WTC11 (cell line): ENCODE measurements around the gene TEX54. TPM values are rescaled to one million over a fixed set of nuclear protein-coding genes. Genes with fewer than 3 reads are reported as not detected.
"Not testable (repeated sequence)": the region's sequence is repeated elsewhere in the genome, so short reads cannot be mapped to it uniquely, and the experiment has no call there.

Source experiments
- ATAC-seq: fragments of 200-7000 bp; cut with Tn5 transposase; 2 replicates; pipeline ENCODE4 v1.10.0; 2021; ENCODE audit warnings: mild to moderate bottlenecking, moderate library complexity
- CTCF ChIA-PET: fragments of 300-600 bp; sonication (Branson Sonifier 250); formaldehyde crosslinking; loops from one replicate; lab custom pipeline; 2021; ENCODE audit warnings: antibody characterized with exemption; lab: Charles Lee
- POLR2A ChIA-PET: fragments of 350-600 bp; sonication (Branson Sonifier 250); formaldehyde crosslinking; loops from one replicate; lab custom pipeline; 2021; ENCODE audit warnings: antibody characterized with exemption; lab: Charles Lee
- DNase-seq: peaks from one replicate; pipeline ENCODE4 v3.0.0; 2021; ENCODE audit warnings: low spot score
- H3K27ac Mint-ChIP-seq: 2 replicates; pipeline ENCODE4 v1.8.0; 2021; ENCODE audit warnings: mixed read lengths
- H3K27me3 Mint-ChIP-seq: 2 replicates; pipeline ENCODE4 v1.8.0; 2021; ENCODE audit warnings: low read depth, mild to moderate bottlenecking, moderate library complexity, mixed read lengths
- H3K36me3 Mint-ChIP-seq: 2 replicates; pipeline ENCODE4 v1.8.0; 2021; ENCODE audit warnings: mixed read lengths
- H3K4me1 Mint-ChIP-seq: 2 replicates; pipeline ENCODE4 v1.8.0; 2022; ENCODE audit warnings: mixed read lengths
- H3K4me3 Mint-ChIP-seq: 2 replicates; pipeline ENCODE4 v1.8.0; 2021; ENCODE audit warnings: mild to moderate bottlenecking, moderate library complexity, mixed read lengths
- H3K9me3 Mint-ChIP-seq: 2 replicates; pipeline ENCODE4 v1.8.0; 2021; ENCODE audit warnings: mixed read lengths
- CDX4 ChIP-seq: fragments of 250-450 bp; sonication (Bioruptor Pico); IDR thresholded peaks from 2 replicates; pipeline ENCODE4 v1.9.0; 2021; ENCODE audit warnings: moderate library complexity, mild to moderate bottlenecking, inconsistent platforms, borderline replicate concordance
- ETV6 ChIP-seq: sonication (generic); formaldehyde crosslinking; IDR thresholded peaks from 2 replicates; pipeline ENCODE4 v1.8.1; 2022; ENCODE audit warnings: mild to moderate bottlenecking, missing genetic modification reagents
- NFATC4 ChIP-seq: fragments of 250-450 bp; sonication (Bioruptor Pico); IDR thresholded peaks from 2 replicates; pipeline ENCODE4 v1.9.0; 2021; ENCODE audit warnings: mild to moderate bottlenecking
- SMAD3 ChIP-seq: sonication (generic); formaldehyde crosslinking; IDR thresholded peaks from 2 replicates; pipeline ENCODE4 v1.8.0; 2022; ENCODE audit warnings: missing genetic modification reagents, mild to moderate bottlenecking, borderline replicate concordance
- SOX15 ChIP-seq: fragments of 250-450 bp; sonication (Bioruptor Pico); IDR thresholded peaks from 2 replicates; pipeline ENCODE4 v1.9.0; 2021; ENCODE audit warnings: mild to moderate bottlenecking
- SP1 ChIP-seq: sonication (generic); formaldehyde crosslinking; conservative IDR thresholded peaks from 2 replicates; pipeline ENCODE4 v1.8.1; 2022; ENCODE audit warnings: missing genetic modification reagents
- STAT6 ChIP-seq: sonication (generic); formaldehyde crosslinking; conservative IDR thresholded peaks from 2 replicates; pipeline ENCODE4 v1.8.1; 2023; ENCODE audit warnings: mild to moderate bottlenecking, low read depth, missing genetic modification reagents, moderate library complexity
- ZMAT4 ChIP-seq: fragments of 250-450 bp; sonication (Bioruptor Pico); IDR thresholded peaks from 2 replicates; pipeline ENCODE4 v1.9.0; 2021; ENCODE audit warnings: mild to moderate bottlenecking
- ZNF138 ChIP-seq: sonication (generic); formaldehyde crosslinking; conservative IDR thresholded peaks from 2 replicates; pipeline ENCODE4 v1.8.1; 2022; ENCODE audit warnings: mild to moderate bottlenecking, moderate library complexity, missing genetic modification reagents
- total RNA-seq: library from RNA; stranded (reverse); gene quantifications from 3 replicates; pipeline ENCODE4 v1.2.3, GENCODE V29; 2021
- TF ChIP-seq, protein P1 (sequence below): fragments of 250-450 bp; sonication (Bioruptor Pico); conservative IDR thresholded peaks from 2 replicates; pipeline ENCODE4 v1.9.0; 2021; ENCODE audit warnings: mild to moderate bottlenecking
- TF ChIP-seq, protein P2 (sequence below): sonication (generic); formaldehyde crosslinking; IDR thresholded peaks from 2 replicates; pipeline ENCODE4 v1.8.0; 2022; ENCODE audit warnings: mild to moderate bottlenecking, missing genetic modification reagents
- TF ChIP-seq, protein P3 (sequence below): sonication (generic); formaldehyde crosslinking; IDR thresholded peaks from 2 replicates; pipeline ENCODE4 v1.8.0; 2023; ENCODE audit warnings: missing genetic modification reagents, mild to moderate bottlenecking, borderline replicate concordance
- TF ChIP-seq, protein P4 (sequence below): sonication (generic); formaldehyde crosslinking; IDR thresholded peaks from 2 replicates; pipeline ENCODE4 v1.8.0; 2022; ENCODE audit warnings: mild to moderate bottlenecking, missing genetic modification reagents

Gene TEX54
- total RNA-seq, 1 experiment from 2014 or later = not detected

DNA sequence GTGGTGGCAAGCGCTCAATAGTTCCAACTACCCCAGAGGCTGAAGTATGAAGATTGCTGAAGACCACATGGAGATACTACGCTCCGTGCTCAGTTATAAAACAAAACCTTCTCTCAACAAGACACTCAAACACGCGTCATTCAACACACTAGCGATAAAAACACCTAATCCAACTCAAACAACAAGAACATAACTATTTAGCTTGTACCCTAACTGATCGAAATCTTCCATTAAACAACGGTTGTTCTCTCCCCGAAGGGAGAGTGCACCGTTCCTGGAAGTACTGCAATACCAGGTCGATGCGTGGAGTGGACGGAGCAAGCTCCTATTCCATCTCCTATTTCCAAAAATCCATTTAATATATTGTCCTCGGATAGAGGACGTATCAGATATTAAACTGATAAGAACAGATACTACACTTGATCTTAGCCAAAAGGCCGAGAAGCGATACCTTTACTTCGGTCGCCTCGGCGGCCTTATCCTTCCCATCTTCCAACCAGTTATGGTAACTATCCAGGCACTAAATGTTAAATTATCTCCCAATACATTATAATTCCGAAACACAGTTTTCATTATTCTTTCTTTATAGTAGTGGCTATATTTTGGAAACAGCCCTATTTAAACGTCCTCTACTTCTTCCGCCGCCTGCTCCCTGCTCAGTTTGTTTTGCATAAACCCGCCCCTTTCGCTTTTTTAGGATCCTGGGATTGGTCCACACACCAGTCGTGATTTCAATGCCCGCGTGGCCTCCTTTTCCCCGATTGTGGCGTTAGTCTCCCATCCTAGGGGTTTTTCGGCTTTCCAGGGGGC is 8.9 kb upstream of the TEX54 start (continued):
- peak; percentile 98 for TF ChIP-seq ETV6 (CRISPR knock-in tag)
- TF ChIP-seq, protein P1, sequence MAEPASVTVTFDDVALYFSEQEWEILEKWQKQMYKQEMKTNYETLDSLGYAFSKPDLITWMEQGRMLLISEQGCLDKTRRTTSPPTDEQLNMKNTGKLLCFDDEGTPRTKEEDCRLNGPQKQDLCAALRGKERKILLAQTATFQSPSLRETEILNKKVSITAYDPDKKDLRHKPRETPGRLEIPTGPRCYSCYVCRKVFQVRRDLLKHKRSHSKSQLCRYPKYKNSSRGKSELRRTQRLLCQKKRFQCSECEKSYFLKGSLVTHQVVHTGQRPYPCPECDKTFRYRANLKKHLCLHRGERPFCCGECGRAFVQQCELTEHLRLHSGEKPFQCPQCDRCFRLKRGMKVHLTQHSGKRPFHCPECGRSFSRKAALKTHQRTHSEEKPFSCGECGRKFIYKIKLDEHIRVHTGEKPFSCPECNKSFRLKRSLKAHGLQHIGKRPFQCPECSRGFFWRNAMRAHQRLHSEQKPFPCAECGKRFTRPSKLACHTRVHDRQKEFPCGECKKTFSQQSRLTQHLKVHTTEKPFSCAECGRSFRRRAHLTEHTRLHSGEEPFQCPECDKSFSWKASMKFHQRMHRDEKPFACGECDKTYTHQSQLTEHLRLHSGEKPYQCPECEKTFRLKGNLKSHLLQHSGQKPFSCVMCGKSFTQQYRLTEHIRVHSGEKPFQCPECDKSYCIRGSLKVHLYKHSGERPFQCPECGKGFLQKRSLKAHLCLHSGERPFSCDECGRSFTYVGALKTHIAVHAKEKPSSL (CRISPR knock-in tag) = peak; percentile 100
- TF ChIP-seq SP1 (CRISPR knock-in tag) = peak; percentile 82
- peak; percentile 100 for TF ChIP-seq SOX15 (CRISPR knock-in tag)
- no peak for TF ChIP-seq STAT6 (CRISPR knock-in tag)
- peak; percentile 92 for TF ChIP-seq SMAD3
- TF ChIP-seq, protein P2, sequence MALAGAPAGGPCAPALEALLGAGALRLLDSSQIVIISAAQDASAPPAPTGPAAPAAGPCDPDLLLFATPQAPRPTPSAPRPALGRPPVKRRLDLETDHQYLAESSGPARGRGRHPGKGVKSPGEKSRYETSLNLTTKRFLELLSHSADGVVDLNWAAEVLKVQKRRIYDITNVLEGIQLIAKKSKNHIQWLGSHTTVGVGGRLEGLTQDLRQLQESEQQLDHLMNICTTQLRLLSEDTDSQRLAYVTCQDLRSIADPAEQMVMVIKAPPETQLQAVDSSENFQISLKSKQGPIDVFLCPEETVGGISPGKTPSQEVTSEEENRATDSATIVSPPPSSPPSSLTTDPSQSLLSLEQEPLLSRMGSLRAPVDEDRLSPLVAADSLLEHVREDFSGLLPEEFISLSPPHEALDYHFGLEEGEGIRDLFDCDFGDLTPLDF (CRISPR knock-in tag) = no peak
- TF ChIP-seq, protein P3, sequence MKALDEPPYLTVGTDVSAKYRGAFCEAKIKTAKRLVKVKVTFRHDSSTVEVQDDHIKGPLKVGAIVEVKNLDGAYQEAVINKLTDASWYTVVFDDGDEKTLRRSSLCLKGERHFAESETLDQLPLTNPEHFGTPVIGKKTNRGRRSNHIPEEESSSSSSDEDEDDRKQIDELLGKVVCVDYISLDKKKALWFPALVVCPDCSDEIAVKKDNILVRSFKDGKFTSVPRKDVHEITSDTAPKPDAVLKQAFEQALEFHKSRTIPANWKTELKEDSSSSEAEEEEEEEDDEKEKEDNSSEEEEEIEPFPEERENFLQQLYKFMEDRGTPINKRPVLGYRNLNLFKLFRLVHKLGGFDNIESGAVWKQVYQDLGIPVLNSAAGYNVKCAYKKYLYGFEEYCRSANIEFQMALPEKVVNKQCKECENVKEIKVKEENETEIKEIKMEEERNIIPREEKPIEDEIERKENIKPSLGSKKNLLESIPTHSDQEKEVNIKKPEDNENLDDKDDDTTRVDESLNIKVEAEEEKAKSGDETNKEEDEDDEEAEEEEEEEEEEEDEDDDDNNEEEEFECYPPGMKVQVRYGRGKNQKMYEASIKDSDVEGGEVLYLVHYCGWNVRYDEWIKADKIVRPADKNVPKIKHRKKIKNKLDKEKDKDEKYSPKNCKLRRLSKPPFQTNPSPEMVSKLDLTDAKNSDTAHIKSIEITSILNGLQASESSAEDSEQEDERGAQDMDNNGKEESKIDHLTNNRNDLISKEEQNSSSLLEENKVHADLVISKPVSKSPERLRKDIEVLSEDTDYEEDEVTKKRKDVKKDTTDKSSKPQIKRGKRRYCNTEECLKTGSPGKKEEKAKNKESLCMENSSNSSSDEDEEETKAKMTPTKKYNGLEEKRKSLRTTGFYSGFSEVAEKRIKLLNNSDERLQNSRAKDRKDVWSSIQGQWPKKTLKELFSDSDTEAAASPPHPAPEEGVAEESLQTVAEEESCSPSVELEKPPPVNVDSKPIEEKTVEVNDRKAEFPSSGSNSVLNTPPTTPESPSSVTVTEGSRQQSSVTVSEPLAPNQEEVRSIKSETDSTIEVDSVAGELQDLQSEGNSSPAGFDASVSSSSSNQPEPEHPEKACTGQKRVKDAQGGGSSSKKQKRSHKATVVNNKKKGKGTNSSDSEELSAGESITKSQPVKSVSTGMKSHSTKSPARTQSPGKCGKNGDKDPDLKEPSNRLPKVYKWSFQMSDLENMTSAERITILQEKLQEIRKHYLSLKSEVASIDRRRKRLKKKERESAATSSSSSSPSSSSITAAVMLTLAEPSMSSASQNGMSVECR (CRISPR knock-in tag) = peak; percentile 96
- TF ChIP-seq ZNF138 (CRISPR knock-in tag) = peak; percentile 63; the same call in 1 of the 2 replicates

DNA sequence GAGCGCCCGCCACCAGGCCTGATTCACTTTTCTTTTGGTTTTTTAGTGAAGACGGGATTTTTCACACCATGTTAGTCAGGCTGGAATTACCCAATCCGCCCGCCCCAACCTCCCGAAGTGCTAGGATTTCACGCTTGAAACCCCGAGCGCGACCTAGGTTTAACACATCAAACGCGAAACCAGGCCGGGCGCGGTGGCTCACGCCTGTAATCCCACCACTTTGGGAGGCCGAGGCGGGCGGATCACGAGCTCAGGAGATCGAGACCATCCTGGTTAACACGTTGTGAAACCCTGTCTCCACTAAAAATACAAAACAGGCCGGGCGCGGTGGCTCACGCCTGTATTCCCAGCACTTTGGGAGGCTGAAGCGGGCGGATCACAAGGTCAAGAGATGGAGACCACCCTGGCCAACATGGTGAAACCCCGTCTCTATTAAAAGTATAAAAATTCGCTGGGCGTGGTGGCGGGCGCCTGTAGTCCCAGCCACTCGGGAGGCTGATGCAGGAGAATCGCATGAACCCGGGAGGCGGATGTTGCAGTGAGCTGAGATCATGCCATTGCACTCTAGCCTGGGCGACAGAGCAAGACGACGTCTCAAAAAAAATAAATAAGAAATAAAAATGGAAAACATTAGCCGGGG is 8.2 kb upstream of the TEX54 start:
- H3K4me1 Mint-ChIP-seq = peaks cover 15% of the 10 kb centered on the region
- ChIA-PET POLR2A (interaction anchor here (0.6 to 3.4 kb wide), 31 partner anchors 9 to 1035 kb away, joined by 3 to 83 read pairs (median 5); partner anchors contain the start of genes C11orf98, CSKMT, EEF1G and HNRNPUL2), CTCF (interaction anchor here (0.9 to 3.4 kb wide), 9 partner anchors 9 to 133 kb away, joined by 3 to 29 read pairs (median 4); partner anchors contain the start of genes BSCL2, GNG3, STX5 and TEX54)
- not testable (repeated sequence) for H3K27me3 Mint-ChIP-seq, H3K9me3 Mint-ChIP-seq, H3K4me3 Mint-ChIP-seq, H3K27ac Mint-ChIP-seq
- TF ChIP-seq NFATC4 (CRISPR knock-in tag) (0 out of 2 replicates have a peak, but pooled peaks have one; percentile 27), ZMAT4 (CRISPR knock-in tag) (0 out of 2 replicates have a peak, but pooled peaks have one; percentile 43), CDX4 (CRISPR knock-in tag) (0 out of 2 replicates have a peak, but pooled peaks have one; percentile 34)
- TF ChIP-seq, protein P4, sequence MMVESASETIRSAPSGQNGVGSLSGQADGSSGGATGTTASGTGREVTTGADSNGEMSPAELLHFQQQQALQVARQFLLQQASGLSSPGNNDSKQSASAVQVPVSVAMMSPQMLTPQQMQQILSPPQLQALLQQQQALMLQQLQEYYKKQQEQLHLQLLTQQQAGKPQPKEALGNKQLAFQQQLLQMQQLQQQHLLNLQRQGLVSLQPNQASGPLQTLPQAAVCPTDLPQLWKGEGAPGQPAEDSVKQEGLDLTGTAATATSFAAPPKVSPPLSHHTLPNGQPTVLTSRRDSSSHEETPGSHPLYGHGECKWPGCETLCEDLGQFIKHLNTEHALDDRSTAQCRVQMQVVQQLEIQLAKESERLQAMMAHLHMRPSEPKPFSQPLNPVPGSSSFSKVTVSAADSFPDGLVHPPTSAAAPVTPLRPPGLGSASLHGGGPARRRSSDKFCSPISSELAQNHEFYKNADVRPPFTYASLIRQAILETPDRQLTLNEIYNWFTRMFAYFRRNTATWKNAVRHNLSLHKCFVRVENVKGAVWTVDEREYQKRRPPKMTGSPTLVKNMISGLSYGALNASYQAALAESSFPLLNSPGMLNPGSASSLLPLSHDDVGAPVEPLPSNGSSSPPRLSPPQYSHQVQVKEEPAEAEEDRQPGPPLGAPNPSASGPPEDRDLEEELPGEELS (CRISPR knock-in tag) = 0 out of 2 replicates have a peak, but pooled peaks have one; percentile 24
- DNase-seq = peak; percentile 72
- H3K36me3 Mint-ChIP-seq = peaks cover 20% of the 10 kb centered on the region
- ATAC-seq = peak; percentile 0; the same call in 1 of the 2 replicates
